Effector memory CD4-positive, alpha-beta T cell (primary cell): Measurements from ENCODE around the gene MBD5.
"Not testable (repeated sequence)": the region's sequence is repeated elsewhere in the genome, so short reads cannot be mapped to it uniquely, and the experiment has no call there.

Experiments used
- DNase-seq, 3 donors: peaks; one replicate each; pipeline ENCODE4 v3.0.0-alpha.2; 2020
- H3K27ac ChIP-seq: 2 replicates; pipeline ENCODE4 v1.7.0; 2013; ENCODE audit warnings: mild to moderate bottlenecking, low read length, moderate library complexity; ENCODE audit not compliant: insufficient read depth, poor library complexity, severe bottlenecking
- H3K27me3 ChIP-seq: replicated peaks from 2 replicates; pipeline ENCODE4 v1.7.0; 2013; ENCODE audit warnings: mild to moderate bottlenecking, low read length; ENCODE audit not compliant: insufficient read depth, control insufficient read depth, poor library complexity, severe bottlenecking
- H3K36me3 ChIP-seq: 2 replicates; pipeline ENCODE4 v1.7.0; 2013; ENCODE audit warnings: mild to moderate bottlenecking, low read length, moderate library complexity; ENCODE audit not compliant: control insufficient read depth, insufficient read depth
- H3K4me1 ChIP-seq: 2 replicates; pipeline ENCODE4 v1.7.0; 2013; ENCODE audit warnings: low read length, mild to moderate bottlenecking; ENCODE audit not compliant: control insufficient read depth, insufficient read depth, poor library complexity, severe bottlenecking
- H3K4me3 ChIP-seq: 2 replicates; pipeline ENCODE4 v1.7.0; 2013; ENCODE audit warnings: low read length, low read depth, mild to moderate bottlenecking; ENCODE audit not compliant: insufficient read depth, poor library complexity, severe bottlenecking
- H3K9me3 ChIP-seq: 2 replicates; pipeline ENCODE4 v1.7.0; 2013; ENCODE audit warnings: mild to moderate bottlenecking, low read length, moderate library complexity; ENCODE audit not compliant: control insufficient read depth

MBD5 gene

GRCh38 chr2:148000095-148000494 lies 20.8 kb upstream of the MBD5 start:
- peaks cover 4% of the 10 kb centered on the region for H3K36me3 ChIP-seq
- no peaks in the 10 kb centered on the region for H3K9me3 ChIP-seq
- no peaks in the 10 kb centered on the region for H3K27me3 ChIP-seq
- no peak for DNase-seq
- no peak overlapping the region for H3K4me3 ChIP-seq
- H3K4me1 ChIP-seq, result no peaks in the 10 kb centered on the region
- no peak overlapping the region for H3K27ac ChIP-seq

- not testable (repeated sequence) for H3K27ac ChIP-seq, H3K27me3 ChIP-seq, H3K36me3 ChIP-seq, H3K4me3 ChIP-seq, H3K4me1 ChIP-seq, H3K9me3 ChIP-seq, DNase-seq
Measured at GRCh38 chr2:148002420-148002819, 18.5 kb upstream of the MBD5 start.

GRCh38 chr2:148006249-148007007 lies 14.5 kb upstream of the MBD5 start:
- H3K9me3 ChIP-seq, result no peaks in the 10 kb centered on the region
- no peaks in the 10 kb centered on the region for H3K4me1 ChIP-seq
- no peaks in the 10 kb centered on the region for H3K27me3 ChIP-seq
- no peak for DNase-seq
- H3K4me3 ChIP-seq, result no peak overlapping the region
- no peaks in the 10 kb centered on the region for H3K36me3 ChIP-seq
- H3K27ac ChIP-seq, result no peak overlapping the region

DNA sequence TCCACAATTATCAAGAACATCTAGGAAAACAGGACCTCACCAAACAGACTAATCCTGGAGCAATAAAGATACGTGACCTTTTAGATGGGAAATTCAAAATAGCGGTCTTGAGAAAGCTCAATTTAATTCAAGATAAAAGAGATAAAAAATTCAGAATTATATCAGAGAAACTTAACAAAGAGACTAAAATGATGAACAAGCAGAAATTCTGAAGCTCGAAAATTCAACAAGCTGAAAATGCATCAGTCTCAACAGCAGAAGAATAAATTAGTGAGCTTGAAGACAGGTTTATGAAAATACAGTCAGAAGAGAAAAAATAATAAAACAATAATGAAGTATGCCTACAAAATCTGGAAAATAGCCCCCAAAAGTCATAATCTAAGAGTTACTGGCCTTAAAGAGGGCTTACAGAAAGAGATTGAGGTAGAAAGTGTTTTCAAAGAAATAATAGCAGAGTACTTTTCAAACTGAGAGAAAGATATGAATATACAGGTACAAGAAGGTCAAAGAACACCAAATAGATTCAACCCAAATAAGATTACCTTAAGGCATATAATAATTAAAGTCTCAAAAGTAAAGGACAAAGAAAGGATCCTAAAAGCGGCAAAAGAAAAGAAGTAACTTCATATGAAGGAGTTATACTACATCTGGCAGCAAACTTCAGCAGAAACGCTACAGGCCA lies 13.5 kb upstream of the MBD5 start:
- no peak overlapping the region for H3K27ac ChIP-seq
- no peaks in the 10 kb centered on the region for H3K36me3 ChIP-seq
- H3K27me3 ChIP-seq, result no peaks in the 10 kb centered on the region
- H3K9me3 ChIP-seq, result no peaks in the 10 kb centered on the region
- no peak for DNase-seq
- H3K4me3 ChIP-seq, result no peak overlapping the region
- no peaks in the 10 kb centered on the region for H3K4me1 ChIP-seq

DNA sequence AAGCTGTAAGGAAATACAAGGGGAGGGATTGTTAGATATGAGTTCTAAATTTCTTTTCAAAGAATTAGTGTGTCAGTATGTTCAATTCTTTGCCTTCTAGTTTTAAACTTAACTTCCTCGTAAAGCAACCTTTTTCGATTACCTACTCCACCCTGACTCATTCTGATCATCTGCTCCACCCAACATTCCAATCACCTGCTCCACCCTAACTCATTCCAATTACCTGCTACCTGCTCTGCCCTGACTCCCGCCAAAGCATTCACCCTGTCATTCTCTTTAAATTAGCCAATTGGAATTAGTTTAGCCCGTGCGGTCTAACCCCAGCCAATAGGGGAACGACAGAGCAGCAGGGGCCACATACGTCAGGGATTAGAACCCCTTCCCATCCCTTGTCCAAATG lies 12.5 kb upstream of the MBD5 start:
- H3K27ac ChIP-seq, H3K36me3 ChIP-seq, H3K4me3 ChIP-seq, H3K9me3 ChIP-seq, H3K4me1 ChIP-seq, DNase-seq, H3K27me3 ChIP-seq: not testable (repeated sequence)

- H3K4me1 ChIP-seq, result no peaks in the 10 kb centered on the region
- H3K4me3 ChIP-seq, result no peak overlapping the region
- no peaks in the 10 kb centered on the region for H3K9me3 ChIP-seq
- no peak overlapping the region for H3K27ac ChIP-seq
- H3K27me3 ChIP-seq, result no peaks in the 10 kb centered on the region
- no peak for DNase-seq
- no peaks in the 10 kb centered on the region for H3K36me3 ChIP-seq
Measured at GRCh38 chr2:148013876-148014275, 7.0 kb upstream of the MBD5 start.

GRCh38 chr2:148014616-148015015 lies 6.3 kb upstream of the MBD5 start:
- no peaks in the 10 kb centered on the region for H3K27me3 ChIP-seq

DNA sequence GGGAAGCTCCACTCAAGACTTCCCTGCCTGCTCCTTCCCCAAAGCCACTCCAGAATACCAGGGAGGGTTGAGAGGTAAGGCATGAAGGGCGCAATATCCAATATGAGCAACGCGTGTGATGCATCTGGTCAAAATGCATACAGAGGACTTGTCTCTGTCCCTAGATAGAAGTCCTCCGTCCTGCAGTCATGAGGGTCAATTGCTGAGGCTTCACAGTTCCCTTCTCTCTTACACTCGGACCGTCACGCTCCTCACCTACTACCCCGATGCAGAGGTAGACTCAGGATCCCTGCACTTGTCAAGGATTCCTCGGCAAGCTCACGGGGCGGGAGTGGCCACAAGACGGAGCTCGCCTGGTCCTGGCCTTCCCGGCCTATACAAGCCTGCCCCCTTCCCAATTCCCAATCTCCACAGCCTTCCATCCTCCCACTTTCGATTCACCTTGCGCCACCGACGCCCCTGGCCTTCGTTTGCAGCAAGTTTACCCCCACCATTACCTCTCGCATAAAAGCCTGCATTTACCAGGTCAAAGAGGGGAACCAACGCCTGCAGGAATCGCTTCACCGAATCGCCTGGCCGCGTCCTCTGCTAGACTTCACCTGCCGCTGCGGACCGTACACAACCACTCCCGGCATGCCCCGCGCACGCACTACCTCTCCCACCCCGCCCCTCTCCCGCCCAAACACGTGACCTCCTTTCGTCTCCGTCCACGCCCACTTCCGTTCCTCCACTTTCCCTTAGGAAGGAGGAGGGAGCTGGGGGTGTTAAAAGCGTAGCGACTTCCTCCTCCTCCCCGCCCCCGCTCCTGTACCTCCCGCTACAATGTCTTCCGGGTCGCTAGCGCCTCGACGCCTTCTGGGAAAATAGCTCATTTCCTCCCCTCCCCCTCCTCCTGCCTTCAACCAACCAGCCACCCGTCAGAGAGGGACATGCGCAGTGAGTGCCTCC lies 506 bp upstream of the MBD5 start, which contains the start of gene ORC4:
TSS of gene ORC4 (minus strand) at position 627 of the 948 bp plus-strand sequence. CDS start 44,779 bp downstream, outside the sequence.
- DNase-seq, result peak; percentile 95 to 97 (median 95)
- Histone ChIP-seq H3K27ac (peak within 1 kb of the TSS; percentile 92), H3K36me3 (no peaks in the 10 kb centered on the region), H3K4me3 (peak within 1 kb of the TSS; percentile 84), H3K27me3 (no peaks in the 10 kb centered on the region), H3K4me1 (peaks cover 6% of the 10 kb centered on the region), H3K9me3 (no peaks in the 10 kb centered on the region)

More at GRCh38 chr2:148014616-148015015, 6.3 kb upstream of the MBD5 start:
- Histone ChIP-seq H3K36me3 (no peaks in the 10 kb centered on the region), H3K27ac (no peak overlapping the region), H3K9me3 (no peaks in the 10 kb centered on the region), H3K4me1 (no peaks in the 10 kb centered on the region), H3K4me3 (no peak overlapping the region)
- DNase-seq, result no peak

DNA sequence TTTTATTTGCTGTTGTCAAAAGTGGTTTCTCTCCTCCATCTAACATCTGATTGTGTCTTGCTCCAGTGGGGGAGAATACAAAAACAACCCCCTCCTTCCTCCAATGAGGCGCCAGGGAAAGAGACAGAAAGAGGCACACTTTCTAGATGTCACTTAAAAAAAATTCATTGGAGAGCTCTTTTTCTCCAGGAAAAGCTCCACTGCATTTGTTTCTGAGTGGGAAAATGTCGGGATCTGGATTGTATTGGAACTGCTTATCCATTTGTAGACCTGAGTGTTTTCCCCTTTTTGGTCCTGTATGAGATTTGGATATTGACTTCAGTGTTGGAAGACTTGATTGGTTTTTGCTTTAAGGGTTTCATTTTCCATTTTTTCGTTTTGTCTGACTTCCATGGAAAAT lies 995 bp downstream of the MBD5 start:
- H3K27ac ChIP-seq, result peak overlapping the region; percentile 92
- peak overlapping the region; percentile 84 for H3K4me3 ChIP-seq
- H3K27me3 ChIP-seq, result no peaks in the 10 kb centered on the region
- H3K4me1 ChIP-seq, result peaks cover 6% of the 10 kb centered on the region
- DNase-seq, result no peak
- no peaks in the 10 kb centered on the region for H3K9me3 ChIP-seq
- H3K36me3 ChIP-seq, result no peaks in the 10 kb centered on the region
